BLaER1 treated with 17β-estradiol and CSF1 and Interleukin-3, amounts not matched to agents 10 nM and 100 nM (cell line): ENCODE results near the gene SPART.
A peak's percentile ranks its signal among the peaks of the same experiment; 100 is the strongest.

Source experiments
- H3K27ac ChIP-seq, 11 experiments: shearing (Covaris generic); formaldehyde crosslinking; 2 replicates each; pipeline ENCODE4 v1.8.1; 2022
- H3K27me3 ChIP-seq, 11 experiments: shearing (Covaris generic); formaldehyde crosslinking; 2 replicates each; pipeline ENCODE4 v1.8.1; 2022
- H3K36me3 ChIP-seq, 11 experiments: shearing (Covaris generic); formaldehyde crosslinking; 2 replicates each; pipeline ENCODE4 v1.8.1; 2022
- H3K4me1 ChIP-seq, 10 experiments: shearing (Covaris generic); formaldehyde crosslinking; 2 replicates each; pipeline ENCODE4 v1.8.1; 2022
- H3K4me2 ChIP-seq, 11 experiments: shearing (Covaris generic); formaldehyde crosslinking; 2 replicates each; pipeline ENCODE4 v1.8.1; 2022
- H3K4me3 ChIP-seq, 10 experiments: shearing (Covaris generic); formaldehyde crosslinking; 2 replicates each; pipeline ENCODE4 v1.8.1; 2022
- H3K9ac ChIP-seq, 11 experiments: shearing (Covaris generic); formaldehyde crosslinking; 2 replicates each; pipeline ENCODE4 v1.8.1; 2022
- H3K9me3 ChIP-seq, 11 experiments: shearing (Covaris generic); formaldehyde crosslinking; replicated peaks in 1 of 11; 2 replicates each; pipeline ENCODE4 v1.8.1; 2022
- H4K20me1 ChIP-seq, 11 experiments: shearing (Covaris generic); formaldehyde crosslinking; 2 replicates each; pipeline ENCODE4 v1.8.1; 2022
- Cebpa-rat ChIP-seq, 11 experiments: shearing (Covaris generic); IDR thresholded peaks; 2 replicates each; pipeline ENCODE4 v1.8.1; 2022

Gene SPART

DNA sequence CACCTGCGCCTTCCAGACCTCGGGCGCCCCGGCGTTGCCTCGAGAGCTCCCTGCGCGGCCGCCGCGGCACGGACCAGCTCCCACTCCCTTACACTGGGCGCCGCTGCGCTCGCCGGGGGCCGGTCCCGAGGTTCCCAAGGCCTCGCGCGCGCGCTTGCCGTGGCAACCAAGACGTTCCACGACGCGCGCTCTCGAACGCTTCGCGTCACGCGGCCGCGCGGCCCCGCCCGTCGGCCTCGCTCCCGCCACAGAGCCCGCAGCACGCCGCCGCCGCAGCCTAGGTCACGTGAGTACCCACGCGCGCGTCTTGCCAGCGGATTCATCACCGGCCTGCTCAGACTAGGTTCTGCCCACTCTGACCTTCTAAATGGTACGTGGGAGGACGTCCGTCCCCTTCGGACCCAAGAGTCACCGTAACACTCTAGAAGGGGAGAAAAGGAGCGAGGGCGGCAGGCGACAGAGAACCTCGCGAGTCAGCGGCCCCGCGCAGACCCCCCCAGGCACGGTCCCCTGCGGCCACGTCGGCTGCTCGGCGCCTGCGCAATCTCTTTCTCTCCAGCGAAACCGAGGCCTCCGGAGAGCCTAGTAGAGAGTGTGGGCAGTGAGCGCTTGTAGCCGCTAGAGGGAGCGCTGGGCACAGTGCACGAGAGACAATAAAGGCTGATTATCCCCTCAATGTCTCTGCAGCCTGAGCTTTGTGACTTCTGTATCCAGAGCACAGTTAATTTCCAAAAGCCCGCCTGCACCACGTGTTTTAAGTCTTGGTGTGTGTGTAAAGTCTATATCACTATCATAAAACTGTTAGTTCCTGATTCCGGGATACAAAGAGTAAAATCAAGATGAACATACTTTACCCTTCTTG is at the start of gene SPART:
Gene SPART (minus strand): TSS at position 173 of the 862 bp plus-strand sequence. CDS start 10,564 bp downstream, outside the sequence.
- TF ChIP-seq Cebpa-rat (IDR thresholded peaks at IDR 0.05), result no peak
- Histone ChIP-seq H3K9me3 (peaks cover 13 to 21% (median 20%) of the 10 kb centered on the region in 11 experiments), H3K4me3 (no peak within 1 kb of the TSS), H3K27ac (peak within 1 kb of the TSS in 1 of 11 experiments; percentile 25; a peak in 2 of 22 replicates), H3K36me3 (no peaks in the 10 kb centered on the region), H3K4me1 (peaks cover 0 to 6% (median 0%) of the 10 kb centered on the region in 10 experiments; a peak in 4 of 20 replicates), H3K4me2 (0 out of 22 replicates have a peak within 1 kb of the TSS, but pooled peaks of 1 of the 11 experiments have one; percentile 3), H4K20me1 (no peaks in the 10 kb centered on the region), H3K27me3 (no peaks in the 10 kb centered on the region), H3K9ac (no peak within 1 kb of the TSS)

DNA sequence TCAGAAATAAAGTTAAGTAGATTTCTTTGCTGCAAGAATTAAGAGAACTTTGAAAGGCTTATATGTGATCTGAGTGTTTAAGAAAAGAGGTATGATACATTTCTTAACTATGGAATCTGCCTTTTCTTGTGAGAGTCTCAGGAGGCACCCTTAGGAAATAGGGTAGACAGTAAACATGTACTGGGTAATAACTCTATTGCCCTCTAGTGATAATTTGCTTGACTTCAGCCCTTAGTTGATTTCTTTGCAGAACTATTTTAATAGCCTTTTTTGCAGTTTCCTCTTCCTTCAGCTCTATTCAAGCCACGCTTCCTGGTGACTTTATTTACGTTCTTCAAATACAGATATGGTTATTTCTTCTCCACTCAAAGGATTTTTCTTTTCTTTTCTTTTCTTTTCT is 49.1 kb upstream of the SPART start:
- Histone ChIP-seq H3K27me3 (no peaks in the 10 kb centered on the region), H3K9ac (no peak overlapping the region), H3K4me1 (peaks cover 0 to 21% (median 6%) of the 10 kb centered on the region in 10 experiments; a peak in 9 of 20 replicates), H3K9me3 (peaks cover 0 to 29% (median 10%) of the 10 kb centered on the region in 11 experiments; a peak in 9 of 22 replicates), H3K4me3 (no peak overlapping the region), H4K20me1 (no peaks in the 10 kb centered on the region), H3K36me3 (no peaks in the 10 kb centered on the region), H3K27ac (peak overlapping the region in 3 of 11 experiments; percentile 4 to 36 (median 24); a peak in 5 of 22 replicates), H3K4me2 (peak overlapping the region in 5 of 11 experiments; percentile 17 to 51 (median 37); a peak in 7 of 22 replicates)
- TF ChIP-seq Cebpa-rat (IDR thresholded peaks at IDR 0.05), result no peak

GRCh38 chr13:36385489-36385888 is 39.3 kb upstream of the SPART start:
- no peak for TF ChIP-seq Cebpa-rat (IDR thresholded peaks at IDR 0.05)
- H3K27me3 ChIP-seq, result no peaks in the 10 kb centered on the region
- no peak overlapping the region for H3K4me3 ChIP-seq
- no peak overlapping the region for H3K4me2 ChIP-seq
- no peak overlapping the region for H3K27ac ChIP-seq
- H3K9ac ChIP-seq, result no peak overlapping the region
- peaks cover 0 to 10% (median 0%) of the 10 kb centered on the region in 11 experiments; a peak in 1 of 22 replicates for H3K9me3 ChIP-seq
- no peaks in the 10 kb centered on the region for H4K20me1 ChIP-seq
- no peaks in the 10 kb centered on the region for H3K36me3 ChIP-seq
- H3K4me1 ChIP-seq, result 0 out of 20 replicates have a peak, but pooled peaks cover 0 to 3% (median 0%) of the 10 kb centered on the region in 10 experiments

- H3K27me3 ChIP-seq, result no peaks in the 10 kb centered on the region
- no peak for TF ChIP-seq Cebpa-rat (IDR thresholded peaks at IDR 0.05)
- H3K4me1 ChIP-seq, result 0 out of 20 replicates have a peak, but pooled peaks cover 0 to 3% (median 0%) of the 10 kb centered on the region in 10 experiments
- H4K20me1 ChIP-seq, result no peaks in the 10 kb centered on the region
- no peaks in the 10 kb centered on the region for H3K36me3 ChIP-seq
- no peak overlapping the region for H3K27ac ChIP-seq
- H3K9ac ChIP-seq, result no peak overlapping the region
- peak overlapping the region in 1 of 11 experiments; percentile 17; a peak in 1 of 22 replicates for H3K4me2 ChIP-seq
- no peaks in the 10 kb centered on the region for H3K9me3 ChIP-seq
- no peak overlapping the region for H3K4me3 ChIP-seq
Observed at GRCh38 chr13:36382030-36382429, 35.8 kb upstream of the SPART start.

- 0 out of 20 replicates have a peak, but pooled peaks cover 0 to 3% (median 0%) of the 10 kb centered on the region in 10 experiments for H3K4me1 ChIP-seq
- no peak overlapping the region for H3K27ac ChIP-seq
- no peak overlapping the region for H3K4me3 ChIP-seq
- no peaks in the 10 kb centered on the region for H3K36me3 ChIP-seq
- no peak overlapping the region for H3K4me2 ChIP-seq
- no peak for TF ChIP-seq Cebpa-rat (IDR thresholded peaks at IDR 0.05)
- H3K27me3 ChIP-seq, result no peaks in the 10 kb centered on the region
- H4K20me1 ChIP-seq, result no peaks in the 10 kb centered on the region
- H3K9ac ChIP-seq, result no peak overlapping the region
- H3K9me3 ChIP-seq, result peaks cover 0 to 5% (median 0%) of the 10 kb centered on the region in 11 experiments; a peak in 2 of 22 replicates
Observed at GRCh38 chr13:36377826-36378468, 31.8 kb upstream of the SPART start.

DNA sequence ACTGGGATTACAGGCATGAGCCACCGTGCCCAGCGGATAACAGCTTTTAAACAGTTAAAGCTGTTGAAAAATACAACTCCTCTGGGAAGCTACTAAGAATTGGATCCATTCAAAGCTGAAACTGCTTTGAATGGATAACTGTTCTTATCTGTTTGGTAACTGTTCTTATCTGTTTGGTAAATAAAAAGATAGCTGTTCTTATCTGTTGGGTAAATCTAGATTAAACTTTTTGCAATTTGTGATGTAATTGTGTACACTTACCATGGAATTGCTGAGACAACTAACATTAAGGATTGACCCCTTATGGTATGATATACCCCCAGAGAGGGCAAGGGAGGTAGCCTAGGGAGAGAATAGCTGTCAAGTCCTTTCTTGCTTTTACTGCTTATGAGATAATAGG is 27.9 kb upstream of the SPART start:
- Histone ChIP-seq H3K4me3 (no peak overlapping the region), H3K36me3 (no peaks in the 10 kb centered on the region), H3K4me2 (no peak overlapping the region), H4K20me1 (no peaks in the 10 kb centered on the region), H3K4me1 (peaks cover 0 to 9% (median 5%) of the 10 kb centered on the region in 10 experiments; a peak in 5 of 20 replicates), H3K27ac (no peak overlapping the region), H3K9me3 (peaks cover 0 to 13% (median 7%) of the 10 kb centered on the region in 11 experiments; a peak in 7 of 22 replicates), H3K27me3 (no peaks in the 10 kb centered on the region), H3K9ac (no peak overlapping the region)
- no peak for TF ChIP-seq Cebpa-rat (IDR thresholded peaks at IDR 0.05)

DNA sequence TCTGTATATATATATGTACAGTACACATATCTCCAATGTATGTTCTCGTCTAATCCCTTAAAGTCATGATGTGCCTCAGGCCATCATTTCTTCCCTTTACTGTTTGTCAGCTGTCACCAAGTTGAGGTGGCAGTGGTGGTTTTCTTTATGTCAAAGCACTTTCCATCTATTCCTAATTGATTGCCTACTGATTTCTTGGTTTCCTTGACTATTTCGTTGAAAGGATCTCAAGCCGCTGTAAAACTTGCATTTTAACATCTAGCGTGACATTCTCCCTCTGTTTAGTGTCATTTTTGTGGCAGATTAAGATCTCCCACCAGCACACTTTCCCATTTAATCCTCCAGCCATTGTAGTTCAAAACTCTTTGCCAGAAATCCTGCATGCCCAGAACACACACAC is 25.0 kb upstream of the SPART start:
- peaks cover 0 to 9% (median 5%) of the 10 kb centered on the region in 10 experiments; a peak in 5 of 20 replicates for H3K4me1 ChIP-seq
- peaks cover 0 to 13% (median 7%) of the 10 kb centered on the region in 11 experiments; a peak in 8 of 22 replicates for H3K9me3 ChIP-seq
- no peaks in the 10 kb centered on the region for H3K27me3 ChIP-seq
- H3K9ac ChIP-seq, result no peak overlapping the region
- TF ChIP-seq Cebpa-rat (IDR thresholded peaks at IDR 0.05), result no peak
- no peak overlapping the region for H3K4me2 ChIP-seq
- H3K4me3 ChIP-seq, result no peak overlapping the region
- H4K20me1 ChIP-seq, result no peaks in the 10 kb centered on the region
- H3K27ac ChIP-seq, result no peak overlapping the region
- H3K36me3 ChIP-seq, result no peaks in the 10 kb centered on the region

GRCh38 chr13:36370108-36370429 is 23.9 kb upstream of the SPART start:
- no peak overlapping the region for H3K27ac ChIP-seq

More at GRCh38 chr13:36370108-36370429, 23.9 kb upstream of the SPART start:
- peak overlapping the region in 7 of 11 experiments; percentile 0 to 46 (median 23); a peak in 7 of 22 replicates for H3K4me2 ChIP-seq
- H3K9me3 ChIP-seq, result peaks cover 0 to 13% (median 7%) of the 10 kb centered on the region in 11 experiments; a peak in 8 of 22 replicates
- H3K4me1 ChIP-seq, result peaks cover 0 to 9% (median 5%) of the 10 kb centered on the region in 10 experiments; a peak in 5 of 20 replicates
- no peaks in the 10 kb centered on the region for H3K36me3 ChIP-seq
- H3K4me3 ChIP-seq, result no peak overlapping the region
- no peaks in the 10 kb centered on the region for H3K27me3 ChIP-seq
- H4K20me1 ChIP-seq, result no peaks in the 10 kb centered on the region
- TF ChIP-seq Cebpa-rat (IDR thresholded peaks at IDR 0.05), result no peak
- no peak overlapping the region for H3K9ac ChIP-seq
